CMK (cell line): ENCODE measurements around the gene MGAT4C.

Experiments used
- DNase-seq: peaks from one replicate; pipeline ENCODE4 v3.0.0-alpha.2; 2010; ENCODE audit warnings: low read depth

The MGAT4C gene

GRCh38 chr12:86228656-86229055 lies 27.5 kb downstream of the MGAT4C start:
- DNase-seq = no peak

- DNase-seq = no peak
These were observed 29.7 kb downstream of the MGAT4C start for GRCh38 chr12:86226481-86226880.

DNA sequence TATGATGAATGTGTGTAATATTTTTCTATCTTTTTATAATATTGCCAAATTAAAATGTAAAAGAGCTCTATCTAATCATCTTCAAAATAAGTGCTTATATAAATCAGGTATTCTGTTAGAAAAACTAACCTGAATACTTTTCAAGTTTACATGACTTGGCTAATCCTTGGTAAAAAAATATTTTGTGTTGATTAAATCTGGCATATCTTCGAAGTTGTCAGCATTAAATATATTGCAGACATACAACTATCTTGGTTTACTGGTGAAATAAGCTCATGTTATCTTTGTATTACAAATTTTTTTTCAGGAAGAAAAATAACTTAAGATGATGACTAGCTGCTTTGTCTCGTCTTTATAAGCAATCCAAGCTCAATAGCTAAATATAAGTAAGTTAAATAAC lies 39.6 kb downstream of the MGAT4C start:
- no peak for DNase-seq

DNA sequence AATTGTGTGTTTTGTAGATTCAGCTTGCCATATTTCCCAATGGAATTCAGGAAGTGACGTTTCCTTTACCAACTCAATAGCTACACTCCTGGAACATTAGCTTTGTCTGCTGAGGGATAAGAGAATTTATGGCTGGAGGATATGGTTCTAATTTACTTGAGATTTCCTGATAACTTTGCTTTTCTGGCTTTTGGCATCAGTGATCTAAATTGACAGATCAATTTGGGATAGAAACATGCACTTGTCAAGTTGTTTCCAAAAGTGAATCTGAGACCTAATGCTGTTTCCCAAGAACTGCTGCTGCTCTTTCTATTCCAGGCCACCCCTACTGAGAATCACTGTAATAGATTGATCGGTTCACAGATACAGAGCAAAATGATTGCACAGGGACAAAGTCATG lies 43.2 kb downstream of the MGAT4C start:
- no peak for DNase-seq

- DNase-seq = no peak
These were observed 57.3 kb downstream of the MGAT4C start for GRCh38 chr12:86198696-86199444.

- no peak for DNase-seq
These were observed 59.7 kb downstream of the MGAT4C start for GRCh38 chr12:86196465-86196864.

DNA sequence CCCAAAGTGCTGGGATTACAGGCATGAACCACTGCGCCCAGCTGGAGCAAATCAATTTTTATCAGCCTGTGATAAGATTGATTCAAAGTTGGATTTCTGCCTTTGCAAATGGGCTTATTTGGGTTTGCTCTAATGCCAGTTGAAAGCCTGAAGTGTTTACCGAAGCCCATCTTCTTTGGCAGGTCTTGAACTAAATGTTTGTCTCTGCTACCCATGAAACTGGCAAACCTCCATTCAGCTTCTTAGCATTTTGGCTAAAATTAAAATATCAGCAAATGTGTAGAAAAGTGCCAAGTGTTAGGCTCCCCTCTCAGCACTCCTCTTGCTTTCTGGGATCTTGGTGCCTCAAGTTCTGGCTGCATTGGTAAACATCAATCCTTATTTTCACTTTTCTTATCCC lies 61.5 kb downstream of the MGAT4C start:
- no peak for DNase-seq

GRCh38 chr12:86193931-86194330 lies 62.3 kb downstream of the MGAT4C start:
- no peak for DNase-seq

DNA sequence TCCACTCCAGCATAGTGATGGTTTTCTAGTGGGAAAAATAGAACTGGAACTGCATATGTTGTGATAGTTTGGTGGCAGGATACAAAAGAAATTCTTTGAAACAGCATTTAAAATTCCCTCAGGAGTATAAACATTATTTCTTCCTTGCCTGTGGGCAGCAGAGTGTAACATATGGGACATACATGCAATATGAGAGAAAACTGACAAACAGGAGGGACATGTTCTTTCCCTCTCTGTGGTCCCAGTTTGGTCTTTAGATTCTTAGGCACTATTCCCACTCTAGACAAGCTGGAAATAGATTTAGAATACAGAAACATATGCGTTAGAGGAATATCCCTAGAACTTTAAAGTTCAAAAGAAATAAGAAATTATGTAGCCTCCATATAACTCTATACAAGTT lies 68.0 kb downstream of the MGAT4C start:
- DNase-seq = no peak

DNA sequence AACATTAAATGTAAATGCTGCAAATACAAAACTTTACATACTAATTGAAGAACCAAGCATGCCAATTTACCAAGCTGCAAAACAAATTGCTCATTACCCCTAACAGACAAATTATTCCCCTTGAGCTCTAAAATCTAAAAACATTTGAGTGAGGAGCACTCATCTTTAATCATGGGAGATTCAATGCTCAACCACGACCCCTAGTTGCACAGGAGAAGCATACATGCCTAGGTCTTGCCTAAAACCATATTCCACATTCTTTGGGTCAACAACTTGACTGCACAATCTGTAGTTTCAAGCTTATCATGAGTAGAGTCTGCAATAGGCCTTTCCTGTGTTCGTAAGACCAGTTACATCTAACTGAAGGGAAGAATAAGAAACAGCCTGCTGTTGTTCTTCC lies 69.7 kb downstream of the MGAT4C start:
- no peak for DNase-seq

GRCh38 chr12:86179855-86180254 lies 76.3 kb downstream of the MGAT4C start:
- no peak for DNase-seq

DNA sequence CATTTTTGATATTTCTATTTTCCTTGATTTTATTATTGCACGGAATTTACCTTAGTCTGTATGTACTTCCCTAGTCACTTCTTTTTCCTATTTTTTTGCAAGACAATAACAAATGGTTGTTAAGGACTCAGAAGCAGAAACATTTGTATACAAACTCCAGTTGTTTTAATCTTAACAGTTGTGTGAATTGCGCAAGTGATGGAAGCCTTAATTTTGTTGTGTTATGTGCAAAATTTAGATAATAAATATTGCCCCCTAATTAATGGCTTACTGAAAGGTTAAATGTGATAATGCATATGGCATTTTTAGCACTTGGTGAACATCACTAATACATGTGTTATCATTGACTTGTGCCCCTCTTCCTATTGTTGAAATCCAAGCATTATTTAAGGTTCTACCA lies 82.0 kb downstream of the MGAT4C start:
- DNase-seq = no peak

- DNase-seq = no peak
These were observed 83.2 kb downstream of the MGAT4C start for GRCh38 chr12:86172913-86173443.

- no peak for DNase-seq
These were observed 86.1 kb downstream of the MGAT4C start for GRCh38 chr12:86170051-86170450.

DNA sequence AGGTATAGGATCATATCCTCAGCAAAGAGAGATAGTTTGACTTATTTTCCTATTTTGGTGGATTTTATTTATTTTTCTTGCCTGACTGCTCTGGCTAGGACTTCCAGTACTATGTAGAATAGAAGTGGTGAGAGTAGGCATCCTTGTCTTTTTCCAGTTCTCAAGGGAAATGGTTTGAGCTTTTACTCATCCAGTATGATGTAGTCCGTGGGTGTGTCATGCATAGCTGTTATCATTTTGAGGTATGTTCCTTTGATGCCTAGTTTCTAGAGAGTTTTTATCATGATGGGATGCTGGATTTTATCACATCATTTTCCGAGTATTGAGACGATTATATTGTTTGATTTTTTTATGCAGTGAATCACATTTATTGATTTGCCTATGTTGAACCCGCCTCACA lies 97.2 kb downstream of the MGAT4C start:
- DNase-seq = no peak

DNA sequence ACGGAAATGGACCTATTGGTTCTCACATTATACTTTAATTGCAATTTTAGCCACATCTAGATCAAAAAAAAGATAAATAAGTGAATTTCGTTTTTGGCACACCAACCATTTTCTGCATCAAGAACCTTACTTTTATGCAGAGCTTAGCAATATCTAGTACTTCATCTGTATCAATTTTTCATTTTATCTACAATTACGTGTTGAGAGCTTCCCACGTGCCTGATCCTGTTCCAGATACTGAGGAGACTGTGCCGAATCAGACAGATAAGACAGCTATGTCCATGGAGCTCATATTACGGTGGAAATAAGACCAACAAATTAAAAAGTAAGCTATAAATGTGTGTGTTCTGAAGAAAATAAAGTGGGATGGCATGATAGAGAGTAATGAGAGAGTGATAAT lies 101.6 kb downstream of the MGAT4C start:
- DNase-seq = no peak

GRCh38 chr12:86148612-86149011 lies 107.6 kb downstream of the MGAT4C start:
- DNase-seq = no peak

DNA sequence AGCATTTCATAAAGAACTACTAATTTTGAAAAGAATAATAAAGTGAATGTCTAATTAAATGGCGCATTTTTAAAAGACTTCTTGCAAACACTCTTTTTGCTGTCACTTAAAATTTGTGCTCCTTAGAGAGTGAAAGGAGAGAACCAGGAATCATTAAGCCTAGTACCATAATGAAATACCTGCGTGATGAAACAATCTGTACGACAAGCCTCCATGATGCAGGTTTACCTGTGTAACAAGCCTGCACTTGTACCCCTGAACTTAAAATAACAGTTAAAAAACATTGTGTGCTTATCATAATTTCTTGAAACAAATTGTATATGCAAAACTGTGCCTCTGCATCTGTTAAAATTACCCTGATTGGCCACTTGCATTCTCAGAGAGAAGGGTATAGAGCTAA lies 108.1 kb downstream of the MGAT4C start:
- no peak for DNase-seq

DNA sequence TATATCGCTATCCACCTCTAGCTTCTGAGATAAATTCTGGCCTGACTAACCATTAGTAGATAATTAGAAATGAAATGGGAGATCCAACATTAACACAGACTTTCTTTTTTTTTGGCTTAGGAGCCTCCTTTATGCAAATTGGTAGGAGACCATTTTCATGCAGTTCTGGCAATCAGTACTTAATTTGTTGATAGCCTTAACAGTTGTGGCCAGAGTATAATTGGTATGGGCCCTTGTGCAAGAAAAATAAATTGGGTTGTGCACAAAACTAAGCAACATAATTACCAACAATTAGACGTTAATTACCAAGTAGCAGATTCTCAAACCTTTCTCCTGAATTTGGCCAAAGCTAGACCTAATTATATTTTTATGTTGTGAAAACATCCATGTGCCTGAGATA lies 111.0 kb downstream of the MGAT4C start:
- no peak for DNase-seq

GRCh38 chr12:86143162-86143561 lies 113.0 kb downstream of the MGAT4C start:
- no peak for DNase-seq

- no peak for DNase-seq
These were observed 116.5 kb downstream of the MGAT4C start for GRCh38 chr12:86139671-86140070.

- DNase-seq = no peak
These were observed 117.4 kb downstream of the MGAT4C start for GRCh38 chr12:86138770-86139169.

DNA sequence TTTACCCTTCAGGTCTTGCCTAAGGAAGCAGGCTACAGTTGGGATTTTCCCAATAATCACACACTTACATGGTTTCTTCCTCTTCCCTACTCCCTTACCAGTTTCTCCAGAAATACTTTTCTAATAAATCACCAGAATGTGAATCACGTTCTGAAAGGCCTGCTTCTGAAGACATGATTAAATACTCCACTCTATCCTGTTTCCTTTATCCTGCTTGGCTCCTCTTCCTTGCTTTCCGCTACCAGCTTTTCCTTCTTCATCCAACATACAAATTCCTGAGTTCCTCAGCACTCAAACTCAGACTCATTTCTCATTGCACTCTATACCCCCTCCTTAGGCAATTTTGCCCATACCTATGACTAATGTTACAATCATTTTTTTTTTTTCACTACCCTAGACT lies 118.3 kb downstream of the MGAT4C start:
- DNase-seq = no peak

DNA sequence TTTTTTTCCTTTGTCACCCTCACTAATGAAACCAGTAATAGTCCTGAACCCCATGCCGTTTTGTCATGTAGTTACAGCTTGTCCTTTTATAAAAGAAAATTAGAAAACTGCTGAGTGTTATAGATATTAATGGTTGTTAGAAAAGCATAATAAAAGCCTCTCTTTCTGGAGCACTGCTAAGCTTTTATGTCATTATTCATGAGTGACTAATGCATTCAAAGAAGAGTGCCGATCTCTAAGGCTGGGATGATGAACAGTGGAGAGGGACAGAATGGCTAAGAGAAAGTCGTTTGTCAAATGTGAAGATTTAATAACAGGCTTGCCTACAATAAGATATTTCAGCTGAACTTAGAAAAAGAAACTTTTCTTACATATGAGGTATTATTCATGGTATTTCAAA lies 121.6 kb downstream of the MGAT4C start:
- no peak for DNase-seq
